Measurements from ENCODE around the gene MINDY1. TPM values are rescaled to one million over a fixed set of nuclear protein-coding genes. Genes with fewer than 3 reads are reported as not detected.

The MINDY1 gene
- total RNA-seq, 2 experiments from 2014 or later: 9.1 to 9.9 TPM

DNA sequence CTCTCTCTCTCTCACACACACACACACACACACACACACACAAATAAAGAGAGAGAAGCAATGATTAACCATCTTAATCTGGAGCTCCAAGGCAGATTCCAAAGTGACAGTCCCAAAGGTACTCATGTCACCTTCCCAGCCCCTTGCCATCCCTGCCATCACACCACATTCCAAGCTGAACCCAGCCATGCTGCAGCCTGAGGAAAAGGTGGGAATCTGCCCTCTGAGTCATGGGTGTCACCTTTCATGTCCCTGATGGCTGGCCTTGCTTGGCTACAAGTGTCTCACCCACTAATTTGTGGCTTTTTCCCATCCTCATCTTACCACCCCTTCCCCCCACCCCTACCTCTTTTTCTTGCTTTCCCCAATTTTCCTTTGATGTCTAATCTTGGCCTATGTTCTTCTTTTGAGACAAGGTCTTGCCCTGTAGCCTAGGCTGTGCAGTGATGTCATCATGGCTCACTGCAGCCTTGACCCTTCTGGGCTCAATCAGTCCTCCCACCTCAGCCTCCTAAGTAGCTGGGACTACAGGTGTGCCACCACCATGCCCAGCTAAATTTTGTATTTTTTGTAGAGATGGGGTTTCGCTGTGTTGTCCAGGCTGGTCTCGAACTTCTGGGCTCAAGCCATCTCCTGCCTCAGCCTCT lies 21.4 kb downstream of the MINDY1 start:
- H3K9me3 Mint-ChIP-seq (ENCODE audit: insufficient read depth): no peaks in the 10 kb centered on the region
- ChIA-PET POLR2A (no interaction called here), CTCF (interaction anchor here (2.8 to 12.4 kb wide), 2 partner anchors 9 to 12 kb away, joined by 10 to 164 read pairs; no protein-coding TSS in a partner anchor)
- no peak overlapping the region for H3K27ac Mint-ChIP-seq
- no peaks in the 10 kb centered on the region for H3K36me3 Mint-ChIP-seq (ENCODE audit: low read depth)
- peaks cover 17% of the 10 kb centered on the region for H3K4me1 Mint-ChIP-seq (ENCODE audit: low read depth)
- DNase-seq (no peak), ATAC-seq (no peak)
- no peaks in the 10 kb centered on the region for H3K27me3 Mint-ChIP-seq (ENCODE audit: low read depth)
- H3K4me3 Mint-ChIP-seq: no peak overlapping the region

DNA sequence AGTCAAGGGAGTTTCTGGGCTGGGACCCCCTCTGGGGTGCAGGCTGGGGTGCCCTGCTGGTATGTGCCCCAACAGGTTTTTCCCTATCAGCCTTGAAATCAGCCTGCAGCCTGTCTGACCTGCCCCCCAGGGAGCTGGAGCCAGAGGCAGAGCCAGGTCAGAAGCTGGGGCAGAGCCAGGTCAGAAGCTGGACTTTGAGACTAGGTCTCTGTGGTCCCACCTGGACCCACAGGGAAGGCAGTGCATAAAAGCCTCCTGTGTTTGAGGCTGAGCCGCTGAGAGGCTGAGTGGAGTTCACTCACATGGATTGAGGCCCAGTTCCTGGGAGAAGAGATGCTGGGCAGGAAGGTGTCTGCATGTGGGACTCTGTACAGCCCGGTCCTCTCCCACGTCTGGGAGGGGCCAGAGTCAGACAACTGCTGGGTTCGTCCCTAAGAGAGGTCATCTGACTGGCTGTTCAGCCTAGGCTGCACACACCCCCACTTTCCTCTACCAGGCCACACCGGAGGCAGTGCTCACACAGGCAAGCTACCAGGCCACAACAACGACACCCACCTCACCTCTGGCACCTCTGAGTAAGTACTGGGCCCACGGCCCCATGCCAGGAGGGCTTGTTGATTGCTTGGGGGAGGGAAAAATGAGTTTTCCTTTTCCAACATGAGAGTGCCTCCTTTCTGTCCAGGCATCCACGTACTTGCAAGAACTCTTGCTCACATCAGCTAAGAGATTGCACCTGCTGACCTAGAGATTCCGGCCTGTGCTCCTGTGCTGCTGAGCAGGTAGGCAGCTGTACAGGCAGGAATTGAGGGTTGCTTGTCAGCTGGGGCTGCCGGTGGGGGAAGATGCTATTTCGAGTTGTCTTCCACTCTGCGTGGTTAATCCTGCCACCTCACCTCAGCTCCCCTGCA lies 24.6 kb downstream of the MINDY1 start, which contains the start of gene ANXA9:
TSS of gene ANXA9 (plus strand) at position 488 of the 908 bp plus-strand sequence. CDS start 814 bp downstream, outside the sequence.
- ChIA-PET POLR2A (interaction anchor here (0.7 to 1.1 kb wide), 2 partner anchors 74 to 207 kb away, joined by 3 read pairs; no protein-coding TSS in a partner anchor), CTCF (interaction anchor here (0.7 to 12.4 kb wide), 5 partner anchors 15 to 421 kb away, joined by 3 to 164 read pairs (median 3); partner anchors contain the start of genes C1orf56, GOLPH3L and MINDY1)
- Mint-ChIP-seq H3K36me3 (ENCODE audit: low read depth) (no peaks in the 10 kb centered on the region), H3K27ac (no peak within 1 kb of the TSS), H3K4me1 (ENCODE audit: low read depth) (peaks cover 29% of the 10 kb centered on the region), H3K4me3 (no peak within 1 kb of the TSS), H3K9me3 (ENCODE audit: insufficient read depth) (no peaks in the 10 kb centered on the region), H3K27me3 (ENCODE audit: low read depth) (no peaks in the 10 kb centered on the region)
- no peak for DNase-seq
- no peak for ATAC-seq

DNA sequence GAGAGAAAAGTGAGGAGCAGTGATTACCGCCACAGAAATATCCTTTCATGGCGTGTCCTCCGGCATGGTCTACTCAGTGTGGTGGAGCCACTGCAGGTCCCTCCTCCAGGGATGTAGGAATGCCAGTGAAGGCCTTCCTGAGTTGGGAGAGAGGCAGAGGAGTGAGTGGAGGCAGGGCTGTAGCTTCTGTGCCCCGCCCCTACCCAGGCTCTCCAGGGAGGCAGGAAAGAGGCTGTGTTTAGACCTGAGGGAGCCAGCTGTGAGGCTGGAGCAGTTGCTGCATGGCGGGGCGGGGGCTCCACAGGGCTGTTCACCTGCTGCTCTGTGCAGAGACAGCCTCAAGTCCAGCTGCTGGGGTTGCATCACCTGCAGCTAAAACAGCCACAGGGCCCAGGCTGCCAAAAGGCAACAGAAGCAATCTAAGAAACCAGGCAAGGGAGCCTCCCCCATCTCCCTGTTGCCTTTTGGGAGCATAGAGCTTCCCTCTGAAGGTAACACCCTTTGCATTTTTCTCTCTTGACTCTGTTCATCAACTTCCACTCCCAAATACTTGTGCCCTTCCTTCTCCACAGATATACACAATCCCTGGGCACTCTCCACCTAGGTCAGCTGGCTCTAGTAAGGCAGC lies 25.4 kb downstream of the MINDY1 start:
- CTCF ChIA-PET: interaction anchor here (0.7 to 12.4 kb wide), 3 partner anchors 16 to 421 kb away, joined by 3 to 164 read pairs (median 60); partner anchors contain the start of gene MINDY1
- DNase-seq (no peak), ATAC-seq (no peak)
- Mint-ChIP-seq H3K4me3 (no peak overlapping the region), H3K9me3 (ENCODE audit: insufficient read depth) (no peaks in the 10 kb centered on the region), H3K27me3 (ENCODE audit: low read depth) (no peaks in the 10 kb centered on the region), H3K27ac (no peak overlapping the region), H3K4me1 (ENCODE audit: low read depth) (peaks cover 36% of the 10 kb centered on the region), H3K36me3 (ENCODE audit: low read depth) (no peaks in the 10 kb centered on the region)
- POLR2A ChIA-PET: interaction anchor here (0.7 to 1.1 kb wide), 2 partner anchors 74 to 208 kb away, joined by 3 read pairs; no protein-coding TSS in a partner anchor

DNA sequence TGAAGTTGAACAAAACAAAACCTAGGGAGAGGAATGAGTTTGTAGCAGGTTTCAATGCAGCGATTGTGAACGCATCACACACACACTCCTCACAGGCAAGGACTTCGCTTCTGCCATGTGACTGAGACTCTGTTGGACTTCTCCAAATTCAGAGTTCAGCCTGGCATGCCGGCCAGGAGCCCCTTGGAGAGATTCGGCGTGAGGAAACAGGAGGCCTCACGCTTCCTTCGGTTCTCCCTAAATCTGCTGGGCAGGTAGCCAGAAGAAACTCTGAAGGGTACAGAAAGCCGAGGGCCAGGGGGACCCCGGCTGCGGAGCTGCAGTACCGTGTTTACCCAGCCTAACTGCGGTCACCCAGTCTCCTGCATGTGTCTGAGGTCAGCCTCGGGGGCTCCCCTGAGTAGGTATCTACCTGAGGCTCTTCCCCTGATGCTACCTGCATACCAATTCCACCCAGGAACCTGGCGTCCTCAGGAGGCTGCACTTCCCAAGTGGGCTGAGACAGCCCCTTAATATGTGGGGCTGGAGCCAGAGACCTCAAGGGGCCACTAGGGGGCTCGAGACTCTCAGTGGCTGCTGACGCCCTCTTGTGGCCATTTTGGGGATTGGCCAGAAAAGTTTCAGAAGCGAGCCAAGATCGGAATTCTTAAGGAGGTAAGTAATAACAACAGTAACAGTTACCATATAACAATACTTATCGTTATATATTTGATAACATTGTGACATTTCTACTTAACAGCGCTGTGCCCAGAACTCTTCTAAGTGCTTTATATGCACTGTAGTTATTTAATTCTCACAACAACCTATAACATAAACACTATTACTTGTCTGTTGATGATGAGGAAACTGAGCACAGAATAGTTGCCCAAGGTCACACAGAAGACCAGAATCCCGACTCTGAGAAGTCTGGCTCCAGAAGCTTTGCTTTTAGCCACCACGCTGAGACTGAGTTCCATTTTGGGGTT lies 27.3 kb downstream of the MINDY1 start:
- Mint-ChIP-seq H3K27ac (peak overlapping the region; percentile 27), H3K27me3 (ENCODE audit: low read depth) (no peaks in the 10 kb centered on the region), H3K9me3 (ENCODE audit: insufficient read depth) (no peaks in the 10 kb centered on the region), H3K4me3 (peak overlapping the region; percentile 43), H3K4me1 (ENCODE audit: low read depth) (peaks cover 46% of the 10 kb centered on the region), H3K36me3 (ENCODE audit: low read depth) (no peaks in the 10 kb centered on the region)
- ChIA-PET CTCF (interaction anchor here (0.6 to 12.4 kb wide), 14 partner anchors 8 to 723 kb away, joined by 3 to 164 read pairs (median 3); partner anchors contain the start of genes CTSK, GOLPH3L and MINDY1), POLR2A (no interaction called here)
- ATAC-seq: peak; percentile 66
- DNase-seq: peak; percentile 93

DNA sequence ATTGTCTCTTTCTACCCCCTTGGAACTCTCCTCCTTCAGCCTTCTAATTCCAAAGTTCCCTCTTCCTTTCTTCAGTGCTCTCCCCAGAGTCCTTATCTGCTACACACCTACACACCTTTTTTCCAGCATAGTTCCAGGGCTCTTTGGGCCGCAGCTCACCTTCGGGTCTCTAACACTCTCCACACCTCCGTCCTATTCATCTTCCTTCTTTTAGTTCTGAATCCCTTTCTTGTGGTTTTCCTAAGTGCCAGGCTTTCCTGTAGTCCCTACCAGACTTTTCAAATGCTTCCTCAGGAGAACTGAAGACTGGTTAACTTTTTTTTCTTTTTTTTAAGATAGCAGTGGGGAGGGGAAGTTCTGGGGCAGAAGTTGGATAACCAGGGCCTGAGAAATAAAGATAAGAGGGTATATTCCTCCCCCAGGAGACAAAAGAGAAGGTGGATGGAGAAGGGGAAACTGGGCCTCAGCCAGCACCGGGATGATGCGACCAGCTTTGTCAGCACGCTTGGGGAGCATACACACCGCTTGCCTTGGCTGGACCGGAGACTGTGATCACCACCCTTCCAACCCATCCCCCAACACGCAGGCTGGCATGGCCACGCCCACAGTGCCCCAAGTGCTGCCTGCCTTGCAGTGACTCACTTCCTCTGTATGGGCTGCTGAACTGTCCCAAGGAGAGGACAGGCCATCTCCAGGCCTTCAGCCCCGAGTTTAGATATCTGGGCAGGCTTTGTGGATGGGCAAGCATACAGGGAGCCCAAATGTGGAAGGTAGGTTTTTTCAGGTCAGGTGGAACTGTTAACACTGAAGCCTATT lies 29.6 kb downstream of the MINDY1 start:
- CTCF ChIA-PET: interaction anchor here (0.9 to 12.4 kb wide), 9 partner anchors 9 to 361 kb away, joined by 3 to 164 read pairs (median 7); partner anchors contain the start of genes ENSA and MINDY1
- H3K27me3 Mint-ChIP-seq (ENCODE audit: low read depth): no peaks in the 10 kb centered on the region
- H3K4me1 Mint-ChIP-seq (ENCODE audit: low read depth): peaks cover 60% of the 10 kb centered on the region
- peak overlapping the region; percentile 50 for H3K27ac Mint-ChIP-seq
- no peaks in the 10 kb centered on the region for H3K9me3 Mint-ChIP-seq (ENCODE audit: insufficient read depth)
- ATAC-seq (no peak), DNase-seq (peak; percentile 72)
- POLR2A ChIA-PET: interaction anchor here (0.6 to 1.3 kb wide), 4 partner anchors 13 to 348 kb away, joined by 3 to 4 read pairs (median 4); partner anchors contain the start of genes C1orf56 and ENSA
- H3K4me3 Mint-ChIP-seq: peak overlapping the region; percentile 67
- peaks cover 12% of the 10 kb centered on the region for H3K36me3 Mint-ChIP-seq (ENCODE audit: low read depth)

DNA sequence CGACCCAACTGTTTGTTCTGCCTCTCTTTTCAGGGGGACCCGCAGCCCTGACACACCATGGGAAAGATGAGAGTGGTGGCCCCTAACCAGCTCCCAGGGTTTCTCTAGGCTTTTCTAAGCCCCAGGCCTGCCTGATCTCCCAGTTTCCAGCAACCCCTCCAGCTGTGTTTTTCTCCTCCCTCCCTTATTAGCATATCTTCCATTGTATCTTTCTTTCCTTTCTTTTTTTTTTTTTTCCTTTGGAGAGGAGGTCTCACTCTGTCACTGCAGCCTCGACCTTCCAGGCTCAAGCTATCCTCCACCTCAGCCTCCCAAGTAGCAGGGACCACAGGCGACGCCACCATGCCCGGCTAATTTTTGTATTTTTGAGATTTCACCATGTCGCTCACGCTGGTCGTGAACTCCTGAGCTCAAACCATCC lies 30.3 kb downstream of the MINDY1 start:
- POLR2A ChIA-PET: interaction anchor here (0.6 to 1.3 kb wide), 3 partner anchors 71 to 426 kb away, joined by 4 read pairs; partner anchors contain the start of genes C1orf56 and ENSA
- no peaks in the 10 kb centered on the region for H3K9me3 Mint-ChIP-seq (ENCODE audit: insufficient read depth)
- CTCF ChIA-PET: interaction anchor here (1.0 to 3.3 kb wide), 5 partner anchors 10 to 360 kb away, joined by 3 to 10 read pairs (median 4); partner anchors contain the start of gene MINDY1
- H3K4me3 Mint-ChIP-seq: peak overlapping the region; percentile 67
- H3K27me3 Mint-ChIP-seq (ENCODE audit: low read depth): no peaks in the 10 kb centered on the region
- H3K36me3 Mint-ChIP-seq (ENCODE audit: low read depth): peaks cover 19% of the 10 kb centered on the region
- no peak for ATAC-seq
- peak overlapping the region; percentile 50 for H3K27ac Mint-ChIP-seq
- DNase-seq: no peak
- peaks cover 64% of the 10 kb centered on the region for H3K4me1 Mint-ChIP-seq (ENCODE audit: low read depth)

DNA sequence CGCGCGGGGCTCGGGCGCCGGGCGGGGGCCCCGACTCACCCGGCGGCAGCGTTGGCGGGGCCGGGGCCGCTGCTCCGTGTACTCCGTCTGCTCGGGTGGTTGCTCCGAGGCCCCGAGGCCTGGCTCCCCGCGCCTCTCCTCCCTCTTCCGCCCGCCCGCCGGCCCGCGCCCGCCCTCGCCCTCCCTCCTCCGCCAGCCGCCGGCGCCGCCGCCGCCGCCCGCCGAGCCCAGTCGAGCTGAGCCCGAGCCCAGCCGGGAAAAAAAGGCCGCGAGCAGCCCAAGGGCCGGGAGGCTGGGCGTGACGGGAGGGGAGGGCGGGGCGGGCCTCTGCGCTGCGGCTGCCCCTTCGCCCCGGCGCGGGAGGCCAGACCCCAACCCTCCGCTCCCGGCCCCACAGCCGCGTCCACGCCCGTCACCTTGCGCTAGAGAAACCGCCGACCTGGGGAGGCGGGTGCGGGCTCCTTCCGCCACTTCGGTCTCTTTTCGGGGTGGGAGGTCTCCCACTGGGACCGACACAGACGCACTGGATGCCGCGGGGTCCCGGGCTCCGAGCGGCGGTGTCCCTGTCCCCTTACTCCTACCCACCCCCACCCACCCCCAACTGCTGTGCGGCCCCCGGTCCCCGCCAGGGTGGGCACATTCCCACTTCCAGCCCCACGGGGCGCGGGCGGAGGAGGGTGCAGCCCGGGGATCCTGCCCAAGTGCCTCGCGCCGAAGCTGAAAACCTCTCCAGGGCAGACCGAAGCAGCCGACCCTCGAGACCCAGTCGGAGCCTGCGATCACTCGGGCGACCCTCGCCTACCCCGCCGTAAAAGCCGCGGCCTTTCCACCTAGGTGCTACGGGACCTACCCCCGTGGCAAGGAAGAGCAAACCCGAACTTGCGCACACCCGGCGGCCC lies 31.9 kb downstream of the MINDY1 start, which contains the start of gene CERS2:
TSS of gene CERS2 (minus strand) at position 256 of the 899 bp plus-strand sequence. CDS start 5,745 bp downstream, outside the sequence.
- ChIA-PET POLR2A (interaction anchor here (1.0 to 1.4 kb wide), 3 partner anchors 9 to 31 kb away, joined by 3 to 9 read pairs (median 5); no protein-coding TSS in a partner anchor), CTCF (interaction anchor here (1.4 to 3.3 kb wide), 2 partner anchors 12 to 53 kb away, joined by 5 to 10 read pairs; no protein-coding TSS in a partner anchor)
- Mint-ChIP-seq H3K27me3 (ENCODE audit: low read depth) (no peaks in the 10 kb centered on the region), H3K36me3 (ENCODE audit: low read depth) (peaks cover 21% of the 10 kb centered on the region), H3K4me3 (peak within 1 kb of the TSS; percentile 87), H3K4me1 (ENCODE audit: low read depth) (peaks cover 75% of the 10 kb centered on the region), H3K27ac (peak within 1 kb of the TSS; percentile 88), H3K9me3 (ENCODE audit: insufficient read depth) (no peaks in the 10 kb centered on the region)
- ATAC-seq (peak; percentile 65), DNase-seq (peak; percentile 78)

DNA sequence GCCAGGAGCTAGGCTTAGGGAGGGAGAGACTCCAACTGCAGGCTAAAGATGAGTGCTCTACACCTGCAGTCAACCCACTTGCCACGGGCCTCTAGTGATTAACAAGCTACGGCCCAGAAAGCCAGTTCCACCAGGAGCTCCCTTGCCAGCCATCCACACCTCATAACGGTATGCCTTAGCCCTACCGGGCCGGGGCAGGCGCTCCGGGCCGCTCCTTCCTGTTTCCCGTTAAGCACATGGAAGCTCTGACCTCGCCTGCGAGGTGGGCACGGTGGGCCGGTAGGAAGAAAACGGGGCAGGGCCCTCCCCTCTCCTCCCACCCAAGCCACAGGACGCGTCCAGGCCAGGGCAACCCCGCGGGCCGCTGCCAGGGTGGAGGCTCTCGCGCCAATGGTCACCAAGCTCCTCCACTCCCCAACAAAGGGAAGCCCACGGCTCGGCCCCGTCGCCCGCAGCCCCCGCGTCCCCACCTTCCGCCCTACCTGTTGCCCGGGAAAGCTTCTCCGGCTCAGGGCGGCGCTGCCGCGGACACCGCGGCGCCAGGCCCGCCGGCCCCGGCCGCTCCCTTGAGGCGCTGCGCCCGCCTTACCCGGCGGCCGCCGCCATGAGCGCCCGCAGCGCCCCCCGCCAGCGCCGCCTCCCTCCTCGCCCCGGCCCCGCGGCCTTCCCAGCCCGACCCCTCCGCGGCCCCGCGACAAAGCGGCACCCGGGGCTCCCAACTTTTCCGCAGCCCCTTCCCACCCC lies 32.7 kb downstream of the MINDY1 start:
- ChIA-PET CTCF (interaction anchor here (0.6 to 1.7 kb wide), 7 partner anchors 9 to 183 kb away, joined by 3 to 9 read pairs (median 5); partner anchors contain the start of genes MINDY1, SETDB1 and TNFAIP8L2), POLR2A (interaction anchor here (0.8 to 1.4 kb wide), 9 partner anchors 8 to 410 kb away, joined by 3 to 9 read pairs (median 4); partner anchors contain the start of gene CTSS)
- no peaks in the 10 kb centered on the region for H3K9me3 Mint-ChIP-seq (ENCODE audit: insufficient read depth)
- H3K4me3 Mint-ChIP-seq: peak overlapping the region; percentile 87
- no peaks in the 10 kb centered on the region for H3K27me3 Mint-ChIP-seq (ENCODE audit: low read depth)
- ATAC-seq (peak; percentile 54), DNase-seq (peak; percentile 58)
- H3K36me3 Mint-ChIP-seq (ENCODE audit: low read depth): peaks cover 21% of the 10 kb centered on the region
- H3K27ac Mint-ChIP-seq: peak overlapping the region; percentile 85
- H3K4me1 Mint-ChIP-seq (ENCODE audit: low read depth): peaks cover 70% of the 10 kb centered on the region
